GM12878 (cell line): Measurements from ENCODE around the gene KCNV2. TPM values are rescaled to one million over a fixed set of nuclear protein-coding genes. Genes with fewer than 3 reads are reported as not detected.

Source experiments
- ATAC-seq: fragments of 200-7000 bp; cut with Tn5 transposase; 3 replicates; pipeline ENCODE4 v1.9.1; 2020; ENCODE audit warnings: mild to moderate bottlenecking, moderate library complexity
- BruUV-seq: library from RNA; stranded (reverse); fragments of 400-500 nt; replicated peaks from 2 replicates; lab custom pipeline; 2021; lab: Mats Ljungman, UMichigan
- CTCF ChIA-PET: fragments of 300-600 bp; sonication (Branson Sonifier 250); formaldehyde crosslinking; extraction: SDS; loops from one replicate; lab custom pipeline; 2021; ENCODE audit warnings: inconsistent platforms; lab: Yijun Ruan, JAX
- POLR2A ChIA-PET: fragments of 350-600 bp; formaldehyde crosslinking; extraction: SDS; loops from one replicate; lab custom pipeline; 2021; ENCODE audit warnings: inconsistent platforms; lab: Charles Lee
- RAD21 ChIA-PET: fragments of 300-600 bp; sonication (Branson Sonifier 250); formaldehyde crosslinking; loops from one replicate; lab custom pipeline; 2023; ENCODE audit warnings: antibody characterized with exemption; ENCODE audit not compliant: unreplicated experiment; lab: Charles Lee
- SMC1A ChIA-PET: fragments of 300-600 bp; sonication (Branson Sonifier 250); formaldehyde crosslinking; loops from one replicate; lab custom pipeline; 2023; ENCODE audit not compliant: unreplicated experiment, uncharacterized antibody; lab: Charles Lee
- DNase-seq: peaks from one replicate; pipeline ENCODE4 v3.0.0-alpha.2; 2011; ENCODE audit warnings: low read depth, low spot score
- FAIRE-seq: peaks from 3 replicates; lab custom pipeline; 2011; peaks lifted over from hg19 to GRCh38; lab: Jason Lieb, UNC
- H2AFZ ChIP-seq: 2 replicates; pipeline ENCODE4 v1.6.0; 2011; ENCODE audit warnings: low read depth, low read length, control low read depth; ENCODE audit not compliant: control insufficient read depth
- H3K27ac ChIP-seq: 2 replicates; pipeline ENCODE4 v1.5.1; 2011; ENCODE audit warnings: control low read depth; ENCODE audit not compliant: control insufficient read depth, insufficient read depth
- H3K27me3 ChIP-seq, 2 experiments: replicated peaks in 1 of 2; 2 replicates each; pipeline versions ENCODE4 v1.6.0 to v1.6.1; 2011; ENCODE audit warnings: low read length in 1 of 2; ENCODE audit not compliant: control insufficient read depth in 2 of 2, insufficient read depth in 2 of 2
- H3K36me3 ChIP-seq, 2 experiments: 2 replicates each; pipeline ENCODE4 v1.5.1; 2011; ENCODE audit warnings: low read length in 1 of 2; ENCODE audit not compliant: control insufficient read depth in 2 of 2, insufficient read depth in 2 of 2
- H3K4me1 ChIP-seq: 2 replicates; pipeline ENCODE4 v1.6.1; 2011; ENCODE audit warnings: mild to moderate bottlenecking, low read length, moderate library complexity, mixed read lengths; ENCODE audit not compliant: control insufficient read depth, insufficient read depth
- H3K4me2 ChIP-seq: 2 replicates; pipeline ENCODE4 v1.6.0; 2011; ENCODE audit warnings: control low read depth; ENCODE audit not compliant: control insufficient read depth, insufficient read depth
- H3K4me3 ChIP-seq: fragments of 200-600 bp; sonication (generic); 2 replicates; pipeline ENCODE4 v1.5.1; 2016
- H3K79me2 ChIP-seq: 2 replicates; pipeline ENCODE4 v1.6.0; 2011; ENCODE audit warnings: low read length; ENCODE audit not compliant: control insufficient read depth, insufficient read depth
- H3K9ac ChIP-seq: 2 replicates; pipeline ENCODE4 v1.8.0; 2011; ENCODE audit warnings: low read length, control low read depth, mixed read lengths; ENCODE audit not compliant: control insufficient read depth, insufficient read depth
- H3K9me3 ChIP-seq: replicated peaks from 3 replicates; pipeline ENCODE4 v1.5.1; 2011; ENCODE audit warnings: mild to moderate bottlenecking, low read length; ENCODE audit not compliant: control insufficient read depth, insufficient read depth
- H4K20me1 ChIP-seq: 2 replicates; pipeline ENCODE4 v1.6.0; 2011; ENCODE audit not compliant: control insufficient read depth, insufficient read depth
- GABPA ChIP-seq: IDR thresholded peaks from 2 replicates; pipeline ENCODE4 v1.6.1; 2014; ENCODE audit warnings: antibody characterized with exemption, low read depth, mild to moderate bottlenecking, inconsistent platforms
- HDAC6 ChIP-seq: fragments of 200-600 bp; sonication (generic); IDR thresholded peaks from one replicate; pipeline ENCODE4 v1.8.0; 2017; ENCODE audit warnings: antibody characterized with exemption; ENCODE audit not compliant: unreplicated experiment
- LARP7 ChIP-seq: fragments of 450-650 bp; IDR thresholded peaks from 2 replicates; pipeline ENCODE4 v1.6.1; 2017; ENCODE audit warnings: mild to moderate bottlenecking
- MEF2B ChIP-seq: fragments of 450-650 bp; IDR thresholded peaks from 2 replicates; pipeline ENCODE4 v1.6.1; 2018; ENCODE audit warnings: mild to moderate bottlenecking, moderate library complexity; ENCODE audit not compliant: partially characterized antibody, poor library complexity, severe bottlenecking
- NFYB ChIP-seq: IDR thresholded peaks from 2 replicates; pipeline ENCODE4 v1.6.1; 2011; ENCODE audit warnings: low read depth, mild to moderate bottlenecking, low read length, improper control_type of control experiment, moderate library complexity; ENCODE audit not compliant: insufficient read depth
- STAT1 ChIP-seq: fragments of 450-650 bp; conservative IDR thresholded peaks from 2 replicates; pipeline ENCODE4 v1.6.1; 2014; ENCODE audit warnings: antibody characterized with exemption, mild to moderate bottlenecking
- WGBS: methylation state at CpG from one replicate; pipeline ENCODE4 v1.1.6; 2016; ENCODE audit warnings: low lambda C conversion rate; ENCODE audit not compliant: insufficient replicate concordance, insufficient coverage; ENCODE audit errors: missing lambda C conversion rate; 5-methylcytosine and 5-hydroxymethylcytosine counted together
- in situ Hi-C: fragments of 300-500 bp; cut with MboI; formaldehyde crosslinking; loops from 9 replicates; pipeline ENCODE4 v1.14.3; 2018; ENCODE audit warnings: mixed read lengths
- intact Hi-C: fragments of 100-400 bp; cut with micrococcal nuclease; formaldehyde crosslinking; loops from one replicate; pipeline ENCODE4 v1.14.2; 2022; ENCODE audit not compliant: unreplicated experiment
- polyA plus RNA-seq, 11 experiments: library from polyadenylated mRNA; depleted of rRNA in 4 of 11; unstranded in 6 of 11; stranded (reverse) in 5 of 11; fragments of >200 nt; fragmentation: Nextera tagmentation in 4 of 11; fragmentation: Illumina TruSeq in 1 of 11; extraction: Ambion mirVana in 4 of 11; extraction: Trizol in 1 of 11; gene quantifications; 1 replicate in 1 of 11; 2 replicates in 10 of 11; pipeline versions ENCODE4 v1.2.1 to v1.2.3, GENCODE V29; 2011 to 2016; ENCODE audit warnings: inconsistent platforms in 2 of 11, missing spikeins in 2 of 11, low read depth in 1 of 11
- total RNA-seq, 4 experiments: library from RNA; depleted of rRNA in 3 of 4; stranded (reverse); fragments of >200 nt in 3 of 4; fragmentation: Illumina TruSeq in 1 of 4; extraction: Trizol in 1 of 4; gene quantifications; 2 replicates each; pipeline versions ENCODE4 v1.2.1 to v1.2.3, GENCODE V29; 2013 to 2021

KCNV2 gene
- total and polyA plus RNA-seq, 10 of the 15 experiments (the other 5 are each of a cell fraction or from before 2014, with no cell fraction given): 0.04 to 0.37 (median 0.09) TPM; not detected in 4

GRCh38 chr9:2725898-2726649 is 8.8 kb downstream of the KCNV2 start:
- no peaks in the 10 kb centered on the region for H3K27me3 ChIP-seq
- no TSS peak for BruUV-seq
- H3K36me3 ChIP-seq: no peaks in the 10 kb centered on the region
- no peak overlapping the region for H3K27ac ChIP-seq
- FAIRE-seq (no peak), ATAC-seq (no peak), DNase-seq (no peak)
- WGBS: 75% methylated on average over 4 of the region's 4 CpGs
- TF ChIP-seq LARP7 (no peak), STAT1 (no peak), MEF2B (no peak), GABPA (no peak), NFYB (no peak), HDAC6 (no peak)
- no peak overlapping the region for H3K9ac ChIP-seq
- H4K20me1 ChIP-seq: no peaks in the 10 kb centered on the region
- no peak overlapping the region for H3K4me3 ChIP-seq
- intact Hi-C loops: loop anchor here (5.0 to 10.0 kb wide), 5 partner anchors 69 to 594 kb away; partner anchors contain the start of gene VLDLR
- POLR2A ChIA-PET: no interaction called here
- no peaks in the 10 kb centered on the region; the same call in 1 of the 2 replicates for H3K4me1 ChIP-seq
- RAD21 ChIA-PET: no interaction called here
- SMC1A ChIA-PET: no interaction called here
- CTCF ChIA-PET: interaction anchor here (0.6 kb wide), 1 partner anchor 158 kb away, joined by 3 read pairs; no protein-coding TSS in a partner anchor
- in situ Hi-C loops: loop anchor here (10.0 kb wide), 1 partner anchor 591 kb away; no protein-coding TSS in a partner anchor
- H3K4me2 ChIP-seq: no peak overlapping the region
- H3K9me3 ChIP-seq: no peaks in the 10 kb centered on the region
- no peak overlapping the region for H2AFZ ChIP-seq
- H3K79me2 ChIP-seq: no peaks in the 10 kb centered on the region
